HEK293 (cell line): ENCODE measurements around the gene DPP6.

ENCODE experiments used
- CTCF ChIA-PET: fragments of 350-600 bp; formaldehyde crosslinking; extraction: SDS; loops from one replicate; lab custom pipeline; 2021; ENCODE audit warnings: antibody characterized with exemption; lab: Yijun Ruan, JAX
- POLR2A ChIA-PET: fragments of 300-600 bp; formaldehyde crosslinking; extraction: SDS; loops from one replicate; lab custom pipeline; 2020; ENCODE audit warnings: antibody characterized with exemption, inconsistent platforms; lab: Yijun Ruan, JAX
- H3K27ac ChIP-seq: fragments of 200-500 bp; sonication (Bioruptor generic); 2 replicates; pipeline ENCODE4 v1.5.1; 2014; ENCODE audit warnings: low read depth, low read length, control low read depth, inconsistent platforms; ENCODE audit errors: extremely low read depth
- H3K36me3 ChIP-seq, 2 experiments: fragments of 200-500 bp in 1 of 2; sonication (Bioruptor generic) in 1 of 2; 1 replicate in 1 of 2; 2 replicates in 1 of 2; pipeline ENCODE4 v1.5.1; 2014 to 2017; ENCODE audit warnings: inconsistent platforms in 2 of 2, low read length in 2 of 2; ENCODE audit not compliant: control insufficient read depth in 2 of 2, insufficient read depth in 1 of 2
- H3K4me1 ChIP-seq: fragments of 200-500 bp; sonication (Bioruptor generic); 2 replicates; pipeline ENCODE4 v1.5.1; 2014; ENCODE audit warnings: mild to moderate bottlenecking, low read length, inconsistent platforms; ENCODE audit not compliant: control insufficient read depth, insufficient read depth
- H3K4me3 ChIP-seq: 2 replicates; pipeline ENCODE4 v1.5.1; 2011; ENCODE audit warnings: low read depth, mild to moderate bottlenecking, control low read depth, low read length, moderate library complexity
- H3K9me3 ChIP-seq: fragments of 200-500 bp; sonication (Bioruptor generic); 2 replicates; pipeline ENCODE4 v1.5.1; 2014; ENCODE audit warnings: low read depth, low read length, inconsistent platforms; ENCODE audit not compliant: control insufficient read depth, insufficient read depth
- BCL6B ChIP-seq: fragments of 450-650 bp; formaldehyde crosslinking; IDR thresholded peaks from 2 replicates; pipeline ENCODE4 v1.5.1; 2017; ENCODE audit warnings: missing biosample characterization, missing genetic modification characterization
- CTCF ChIP-seq: fragments of 450-650 bp; formaldehyde crosslinking; IDR thresholded peaks from 2 replicates; pipeline ENCODE4 v1.5.1; 2016; ENCODE audit warnings: missing biosample characterization, missing genetic modification characterization
- GLIS2 ChIP-seq: fragments of 450-650 bp; formaldehyde crosslinking; IDR thresholded peaks from 2 replicates; pipeline ENCODE4 v1.5.1; 2016; ENCODE audit warnings: missing biosample characterization, missing genetic modification characterization
- IKZF3 ChIP-seq: fragments of 450-650 bp; IDR thresholded peaks from 2 replicates; pipeline ENCODE4 v1.5.0; 2018; ENCODE audit warnings: missing biosample characterization, mild to moderate bottlenecking, missing genetic modification characterization, moderate library complexity
- MYNN ChIP-seq: fragments of 450-650 bp; formaldehyde crosslinking; IDR thresholded peaks from 2 replicates; pipeline ENCODE4 v1.5.1; 2016; ENCODE audit warnings: missing biosample characterization, missing genetic modification characterization, borderline replicate concordance
- ZBTB20 ChIP-seq: fragments of 450-650 bp; formaldehyde crosslinking; IDR thresholded peaks from 2 replicates; pipeline ENCODE4 v1.5.1; 2016; ENCODE audit warnings: missing biosample characterization, missing genetic modification characterization
- ZNF10 ChIP-seq: fragments of 450-650 bp; formaldehyde crosslinking; IDR thresholded peaks from 2 replicates; pipeline ENCODE4 v1.5.1; 2017; ENCODE audit warnings: missing biosample characterization, missing genetic modification characterization
- ZNF132 ChIP-seq: fragments of 450-650 bp; formaldehyde crosslinking; IDR thresholded peaks from 2 replicates; pipeline ENCODE4 v1.5.1; 2017; ENCODE audit warnings: missing biosample characterization, missing genetic modification characterization, borderline replicate concordance
- ZNF133 ChIP-seq: fragments of 450-650 bp; formaldehyde crosslinking; IDR thresholded peaks from 2 replicates; pipeline ENCODE4 v1.5.1; 2016; ENCODE audit warnings: missing biosample characterization, missing genetic modification characterization
- ZNF148 ChIP-seq: fragments of 450-650 bp; formaldehyde crosslinking; IDR thresholded peaks from 2 replicates; pipeline ENCODE4 v1.5.0; 2017; ENCODE audit warnings: missing biosample characterization, missing genetic modification characterization, borderline replicate concordance
- ZNF169 ChIP-seq: fragments of 450-650 bp; formaldehyde crosslinking; IDR thresholded peaks from 2 replicates; pipeline ENCODE4 v1.5.1; 2016; ENCODE audit warnings: missing biosample characterization, missing genetic modification characterization
- ZNF174 ChIP-seq: fragments of 450-650 bp; formaldehyde crosslinking; IDR thresholded peaks from 2 replicates; pipeline ENCODE4 v1.5.0; 2017; ENCODE audit warnings: missing biosample characterization, mild to moderate bottlenecking, missing genetic modification characterization
- ZNF18 ChIP-seq: fragments of 450-650 bp; formaldehyde crosslinking; IDR thresholded peaks from 2 replicates; pipeline ENCODE4 v1.5.1; 2016; ENCODE audit warnings: missing biosample characterization, missing genetic modification characterization
- ZNF324 ChIP-seq: fragments of 450-650 bp; formaldehyde crosslinking; IDR thresholded peaks from 2 replicates; pipeline ENCODE4 v1.5.1; 2016; ENCODE audit warnings: missing biosample characterization, missing genetic modification characterization
- ZNF341 ChIP-seq: fragments of 450-650 bp; formaldehyde crosslinking; IDR thresholded peaks from 2 replicates; pipeline ENCODE4; 2016; ENCODE audit warnings: low read depth, missing biosample characterization, missing genetic modification characterization
- ZNF362 ChIP-seq: fragments of 450-650 bp; formaldehyde crosslinking; IDR thresholded peaks from 2 replicates; pipeline ENCODE4 v1.5.1; 2016; ENCODE audit warnings: missing biosample characterization, missing genetic modification characterization
- ZNF416 ChIP-seq: fragments of 450-650 bp; formaldehyde crosslinking; IDR thresholded peaks from 2 replicates; pipeline ENCODE4 v1.5.1; 2016; ENCODE audit warnings: missing biosample characterization, missing genetic modification characterization
- ZNF433 ChIP-seq: fragments of 450-650 bp; formaldehyde crosslinking; IDR thresholded peaks from 2 replicates; pipeline ENCODE4 v1.5.1; 2016; ENCODE audit warnings: missing biosample characterization, missing genetic modification characterization, low read depth
- ZNF513 ChIP-seq: fragments of 450-650 bp; IDR thresholded peaks from 2 replicates; pipeline ENCODE4 v1.5.1; 2018; ENCODE audit warnings: missing biosample characterization, missing genetic modification characterization
- ZNF529 ChIP-seq: fragments of 450-650 bp; formaldehyde crosslinking; IDR thresholded peaks from 2 replicates; pipeline ENCODE4 v1.5.1; 2017; ENCODE audit warnings: missing genetic modification characterization, missing biosample characterization; ENCODE audit not compliant: insufficient replicate concordance
- ZNF555 ChIP-seq: fragments of 450-650 bp; formaldehyde crosslinking; conservative IDR thresholded peaks from 2 replicates; pipeline ENCODE4 v1.5.1; 2017; ENCODE audit warnings: missing biosample characterization, mild to moderate bottlenecking, missing genetic modification characterization, inconsistent platforms
- ZNF596 ChIP-seq: fragments of 450-650 bp; IDR thresholded peaks from 2 replicates; pipeline ENCODE4 v1.5.0; 2018; ENCODE audit warnings: missing biosample characterization, mild to moderate bottlenecking, missing genetic modification characterization, moderate library complexity
- ZNF654 ChIP-seq: fragments of 450-650 bp; formaldehyde crosslinking; IDR thresholded peaks from 2 replicates; pipeline ENCODE4 v1.5.1; 2016; ENCODE audit warnings: low read depth, missing biosample characterization, missing genetic modification characterization
- ZNF658 ChIP-seq: fragments of 450-650 bp; formaldehyde crosslinking; IDR thresholded peaks from 2 replicates; pipeline ENCODE4; 2016; ENCODE audit warnings: missing biosample characterization, missing genetic modification characterization
- ZNF664 ChIP-seq: fragments of 450-650 bp; formaldehyde crosslinking; IDR thresholded peaks from 2 replicates; pipeline ENCODE4 v1.5.1; 2016; ENCODE audit warnings: missing biosample characterization, missing genetic modification characterization
- ZNF785 ChIP-seq: fragments of 450-650 bp; formaldehyde crosslinking; IDR thresholded peaks from 2 replicates; pipeline ENCODE4 v1.5.1; 2016; ENCODE audit warnings: missing biosample characterization, missing genetic modification characterization
- ZNF792 ChIP-seq: fragments of 450-650 bp; formaldehyde crosslinking; IDR thresholded peaks from 2 replicates; pipeline ENCODE4 v1.5.1; 2016; ENCODE audit warnings: missing biosample characterization, missing genetic modification characterization
- ZXDB ChIP-seq: fragments of 450-650 bp; formaldehyde crosslinking; IDR thresholded peaks from 2 replicates; pipeline ENCODE4 v1.5.1; 2016; ENCODE audit warnings: missing biosample characterization, missing genetic modification characterization

The DPP6 gene

GRCh38 chr7:154186811-154187210 lies 134.6 kb downstream of the DPP6 start:
- Histone ChIP-seq H3K4me3 (no peak overlapping the region), H3K4me1 (no peaks in the 10 kb centered on the region), H3K9me3 (no peaks in the 10 kb centered on the region), H3K36me3 (no peaks in the 10 kb centered on the region), H3K27ac (no peak overlapping the region)
- TF ChIP-seq BCL6B: no peak
- no peak for TF ChIP-seq ZBTB20 (tag by site-specific recombination)
- no peak for TF ChIP-seq ZNF148
- no peak for TF ChIP-seq ZNF10 (tag by site-specific recombination)
- no peak for TF ChIP-seq MYNN (tag by site-specific recombination)
- TF ChIP-seq ZNF664 (tag by site-specific recombination): no peak
- no peak for TF ChIP-seq ZNF416
- TF ChIP-seq ZNF362: no peak
- no peak for TF ChIP-seq ZNF555 (tag by site-specific recombination)
- TF ChIP-seq ZNF513 (tag by site-specific recombination): no peak
- TF ChIP-seq ZNF658 (tag by site-specific recombination): no peak
- TF ChIP-seq ZNF324 (tag by site-specific recombination): no peak
- no peak for TF ChIP-seq CTCF (tag by site-specific recombination)
- TF ChIP-seq ZNF132 (tag by site-specific recombination): no peak
- no peak for TF ChIP-seq ZNF133 (tag by site-specific recombination)
- ChIA-PET CTCF (no interaction called here), POLR2A (no interaction called here)

GRCh38 chr7:154188330-154188729 lies 136.1 kb downstream of the DPP6 start:
- no peaks in the 10 kb centered on the region for H3K9me3 ChIP-seq
- POLR2A ChIA-PET: no interaction called here
- no peaks in the 10 kb centered on the region for H3K4me1 ChIP-seq
- CTCF ChIA-PET: no interaction called here
- H3K27ac ChIP-seq: no peak overlapping the region
- TF ChIP-seq ZNF433: no peak
- TF ChIP-seq ZNF169: no peak
- TF ChIP-seq GLIS2 (tag by site-specific recombination): no peak
- no peak for TF ChIP-seq ZNF785 (tag by site-specific recombination)
- no peak for TF ChIP-seq ZNF18 (tag by site-specific recombination)
- TF ChIP-seq IKZF3: no peak
- no peak for TF ChIP-seq ZNF654
- TF ChIP-seq ZNF341 (tag by site-specific recombination): no peak
- TF ChIP-seq ZNF529: no peak
- TF ChIP-seq ZNF596 (tag by site-specific recombination): no peak
- no peak for TF ChIP-seq ZNF174
- TF ChIP-seq ZNF10 (tag by site-specific recombination): no peak
- no peak for TF ChIP-seq ZXDB (tag by site-specific recombination)
- no peak for TF ChIP-seq ZNF792 (tag by site-specific recombination)
- H3K36me3 ChIP-seq: no peaks in the 10 kb centered on the region
- no peak overlapping the region for H3K4me3 ChIP-seq
